ENCODE results near the gene UBN2.
"Not testable (repeated sequence)": the region's sequence is repeated elsewhere in the genome, so short reads cannot be mapped to it uniquely, and the experiment has no call there.

Gene UBN2

DNA sequence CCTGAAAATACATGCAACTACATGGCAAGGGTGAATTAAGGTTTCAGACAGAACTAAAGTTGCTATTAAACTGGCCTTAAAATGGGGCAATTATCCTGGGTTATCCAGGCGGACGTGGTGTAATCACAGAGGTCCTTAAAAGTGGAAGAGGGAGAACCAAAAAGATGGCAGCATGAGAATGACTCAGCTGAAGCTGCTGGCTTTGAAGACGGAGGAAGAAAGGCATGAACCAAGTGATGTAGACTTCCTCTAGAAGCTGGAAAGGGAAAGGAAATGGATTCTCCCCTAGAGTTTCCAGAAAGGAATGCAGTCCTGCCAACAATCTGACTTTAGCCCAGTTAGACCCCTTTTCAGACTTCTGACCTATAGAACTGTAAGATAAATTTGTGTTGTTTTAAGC lies 27.0 kb upstream of the UBN2 start:
- Histone ChIP-seq H3K79me2 (ENCODE audit: insufficient read depth, low read length) (no peaks in the 10 kb centered on the region), H2AFZ (ENCODE audit: low read depth, low read length, severe bottlenecking) (no peak overlapping the region)

DNA sequence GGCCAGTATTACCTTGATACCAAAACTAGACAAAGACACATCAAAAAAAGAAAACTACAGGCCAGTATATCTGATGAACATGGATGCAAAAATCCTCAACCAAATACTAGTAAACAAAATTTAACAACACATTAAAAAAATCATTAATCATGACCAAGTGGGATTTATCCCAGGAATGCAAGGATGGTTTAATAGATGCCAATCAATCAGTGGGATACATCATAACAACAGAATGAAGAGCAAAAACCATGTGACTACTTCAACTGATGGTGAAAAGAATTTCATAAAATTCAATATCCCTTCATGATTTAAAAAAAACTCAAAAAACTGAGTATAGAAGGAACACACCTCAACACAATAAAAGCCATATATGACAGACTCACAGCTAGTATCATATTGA lies 25.2 kb upstream of the UBN2 start:
- H3K9me2 ChIP-seq (replicated peaks; ENCODE audit: insufficient read depth, low read length) = no peaks in the 10 kb centered on the region
- TF ChIP-seq EZH2phosphoT487 (conservative IDR thresholded peaks at IDR 0.05; ENCODE audit: low read length) = no peak
- TF ChIP-seq, protein P1, sequence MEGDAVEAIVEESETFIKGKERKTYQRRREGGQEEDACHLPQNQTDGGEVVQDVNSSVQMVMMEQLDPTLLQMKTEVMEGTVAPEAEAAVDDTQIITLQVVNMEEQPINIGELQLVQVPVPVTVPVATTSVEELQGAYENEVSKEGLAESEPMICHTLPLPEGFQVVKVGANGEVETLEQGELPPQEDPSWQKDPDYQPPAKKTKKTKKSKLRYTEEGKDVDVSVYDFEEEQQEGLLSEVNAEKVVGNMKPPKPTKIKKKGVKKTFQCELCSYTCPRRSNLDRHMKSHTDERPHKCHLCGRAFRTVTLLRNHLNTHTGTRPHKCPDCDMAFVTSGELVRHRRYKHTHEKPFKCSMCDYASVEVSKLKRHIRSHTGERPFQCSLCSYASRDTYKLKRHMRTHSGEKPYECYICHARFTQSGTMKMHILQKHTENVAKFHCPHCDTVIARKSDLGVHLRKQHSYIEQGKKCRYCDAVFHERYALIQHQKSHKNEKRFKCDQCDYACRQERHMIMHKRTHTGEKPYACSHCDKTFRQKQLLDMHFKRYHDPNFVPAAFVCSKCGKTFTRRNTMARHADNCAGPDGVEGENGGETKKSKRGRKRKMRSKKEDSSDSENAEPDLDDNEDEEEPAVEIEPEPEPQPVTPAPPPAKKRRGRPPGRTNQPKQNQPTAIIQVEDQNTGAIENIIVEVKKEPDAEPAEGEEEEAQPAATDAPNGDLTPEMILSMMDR (IDR thresholded peaks at IDR 0.05; ENCODE audit: insufficient read depth, low read length, poor library complexity, severe bottlenecking) = no peak
- no peak overlapping the region for H3K4me3 ChIP-seq (ENCODE audit: insufficient read depth, low read length, poor library complexity, severe bottlenecking)
- H4K20me1 ChIP-seq (ENCODE audit: low read depth, low read length) = no peaks in the 10 kb centered on the region
- no peaks in the 10 kb centered on the region for H3K27me3 ChIP-seq (ENCODE audit: low read length)
- H3K79me2 ChIP-seq (ENCODE audit: insufficient read depth, low read length) = no peaks in the 10 kb centered on the region
- no peak overlapping the region for H2AFZ ChIP-seq (ENCODE audit: low read depth, low read length, severe bottlenecking)
- H3K9ac ChIP-seq (ENCODE audit: low read length) = no peak overlapping the region
- H3K9me3 ChIP-seq (ENCODE audit: insufficient read depth, low read length) = no peaks in the 10 kb centered on the region
- H3K27ac ChIP-seq (ENCODE audit: low read depth, low read length) = no peak overlapping the region
- H3K36me3 ChIP-seq (ENCODE audit: low read length) = no peaks in the 10 kb centered on the region
- H3K4me2 ChIP-seq (ENCODE audit: low read depth, low read length, poor library complexity, severe bottlenecking) = no peak overlapping the region
- no peaks in the 10 kb centered on the region for H3F3A ChIP-seq (ENCODE audit: insufficient read depth)

More for the DNA sequence above, 27.0 kb upstream of the UBN2 start:
- H3K9ac ChIP-seq (ENCODE audit: low read length) = no peak overlapping the region
- no peak overlapping the region for H3K27ac ChIP-seq (ENCODE audit: low read depth, low read length)
- TF ChIP-seq EZH2phosphoT487 (conservative IDR thresholded peaks at IDR 0.05; ENCODE audit: low read length) = no peak
- TF ChIP-seq, protein P1 (IDR thresholded peaks at IDR 0.05; ENCODE audit: insufficient read depth, low read length, poor library complexity, severe bottlenecking) = no peak
- no peaks in the 10 kb centered on the region for H4K20me1 ChIP-seq (ENCODE audit: low read depth, low read length)
- H3K9me3 ChIP-seq (ENCODE audit: insufficient read depth, low read length) = no peaks in the 10 kb centered on the region
- H3F3A ChIP-seq (ENCODE audit: insufficient read depth) = no peaks in the 10 kb centered on the region
- H3K9me2 ChIP-seq (replicated peaks; ENCODE audit: insufficient read depth, low read length) = no peaks in the 10 kb centered on the region
- H3K27me3 ChIP-seq (ENCODE audit: low read length) = no peaks in the 10 kb centered on the region
- H3K4me2 ChIP-seq (ENCODE audit: low read depth, low read length, poor library complexity, severe bottlenecking) = no peak overlapping the region
- no peaks in the 10 kb centered on the region for H3K36me3 ChIP-seq (ENCODE audit: low read length)
- no peak overlapping the region for H3K4me3 ChIP-seq (ENCODE audit: insufficient read depth, low read length, poor library complexity, severe bottlenecking)

DNA sequence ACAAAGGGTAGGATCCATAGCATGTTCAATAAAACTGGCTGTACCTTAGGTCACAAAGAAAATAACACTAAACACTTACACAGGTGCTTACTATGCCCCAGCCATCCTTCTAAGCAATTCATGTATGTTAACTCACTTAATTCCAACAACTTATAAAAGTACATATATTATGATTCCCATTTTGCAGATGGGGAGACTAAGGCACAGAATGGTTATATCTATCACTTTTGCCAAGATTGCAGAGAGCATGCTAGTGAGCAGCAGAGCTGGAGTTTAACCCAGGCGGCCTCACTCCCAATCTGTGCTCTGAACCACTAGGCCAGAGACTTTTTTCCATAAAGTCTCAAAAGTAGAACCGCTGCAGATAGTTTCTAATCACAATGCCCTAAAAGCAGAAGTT lies 18.9 kb upstream of the UBN2 start:
- H3K27me3 ChIP-seq (ENCODE audit: low read length) = no peaks in the 10 kb centered on the region
- no peaks in the 10 kb centered on the region for H3K79me2 ChIP-seq (ENCODE audit: insufficient read depth, low read length)
- no peak overlapping the region for H3K27ac ChIP-seq (ENCODE audit: low read depth, low read length)
- no peak for TF ChIP-seq EZH2phosphoT487 (conservative IDR thresholded peaks at IDR 0.05; ENCODE audit: low read length)
- TF ChIP-seq, protein P1 (IDR thresholded peaks at IDR 0.05; ENCODE audit: insufficient read depth, low read length, poor library complexity, severe bottlenecking) = no peak
- no peaks in the 10 kb centered on the region for H4K20me1 ChIP-seq (ENCODE audit: low read depth, low read length)
- H2AFZ ChIP-seq (ENCODE audit: low read depth, low read length, severe bottlenecking) = no peak overlapping the region
- H3K9me3 ChIP-seq (ENCODE audit: insufficient read depth, low read length) = no peaks in the 10 kb centered on the region
- H3F3A ChIP-seq (ENCODE audit: insufficient read depth) = no peaks in the 10 kb centered on the region
- no peaks in the 10 kb centered on the region for H3K36me3 ChIP-seq (ENCODE audit: low read length)
- no peaks in the 10 kb centered on the region for H3K9me2 ChIP-seq (replicated peaks; ENCODE audit: insufficient read depth, low read length)
- H3K4me3 ChIP-seq (ENCODE audit: insufficient read depth, low read length, poor library complexity, severe bottlenecking) = no peak overlapping the region
- no peak overlapping the region for H3K9ac ChIP-seq (ENCODE audit: low read length)
- H3K4me2 ChIP-seq (ENCODE audit: low read depth, low read length, poor library complexity, severe bottlenecking) = no peak overlapping the region

DNA sequence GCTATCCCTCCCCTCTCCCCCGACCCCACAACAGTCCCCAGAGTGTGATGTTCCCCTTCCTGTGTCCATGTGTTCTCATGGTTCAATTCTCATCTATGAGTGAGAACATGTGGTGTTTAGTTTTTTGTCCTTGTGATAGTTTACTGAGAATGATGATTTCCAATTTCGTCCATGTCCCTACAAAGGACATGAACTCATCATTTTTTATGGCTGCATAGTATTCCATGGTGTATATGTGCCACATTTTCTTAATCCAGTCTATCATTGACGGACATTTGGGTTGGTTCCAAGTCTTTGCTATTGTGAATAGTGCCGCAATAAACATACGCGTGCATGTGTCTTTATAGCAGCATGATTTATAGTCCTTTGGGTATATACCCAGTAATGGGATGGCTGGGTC lies 17.5 kb upstream of the UBN2 start:
- not testable (repeated sequence) for H3K4me2 ChIP-seq (ENCODE audit: low read depth, low read length, poor library complexity, severe bottlenecking); H3K9ac ChIP-seq (ENCODE audit: low read length); H3K27ac ChIP-seq (ENCODE audit: low read depth, low read length); H3K9me3 ChIP-seq (ENCODE audit: insufficient read depth, low read length); H3K4me3 ChIP-seq (ENCODE audit: insufficient read depth, low read length, poor library complexity, severe bottlenecking); H2AFZ ChIP-seq (ENCODE audit: low read depth, low read length, severe bottlenecking); H3K27me3 ChIP-seq (ENCODE audit: low read length); H3F3A ChIP-seq (ENCODE audit: insufficient read depth); H4K20me1 ChIP-seq (ENCODE audit: low read depth, low read length); H3K9me2 ChIP-seq (replicated peaks; ENCODE audit: insufficient read depth, low read length); H3K79me2 ChIP-seq (ENCODE audit: insufficient read depth, low read length); H3K36me3 ChIP-seq (ENCODE audit: low read length)

Data from SU-DHL-6 (cell line).